ENCODE data around the gene LTF. TPM values are rescaled to one million over a fixed set of nuclear protein-coding genes. Genes with fewer than 3 reads are reported as not detected.
"Not testable (repeated sequence)": the region's sequence is repeated elsewhere in the genome, so short reads cannot be mapped to it uniquely, and the experiment has no call there.

LTF gene
- total RNA-seq, 2 experiments from 2014 or later: not detected

- ChIA-PET CTCF (interaction anchor here (0.9 to 1.1 kb wide), 2 partner anchors 134 to 325 kb away, joined by 3 read pairs; no protein-coding TSS in a partner anchor), POLR2A (no interaction called here)
- peaks cover 40% of the 10 kb centered on the region for H3K4me1 Mint-ChIP-seq
These were observed 54.8 kb downstream of the LTF start for GRCh38 chr3:46409739-46410489.

DNA sequence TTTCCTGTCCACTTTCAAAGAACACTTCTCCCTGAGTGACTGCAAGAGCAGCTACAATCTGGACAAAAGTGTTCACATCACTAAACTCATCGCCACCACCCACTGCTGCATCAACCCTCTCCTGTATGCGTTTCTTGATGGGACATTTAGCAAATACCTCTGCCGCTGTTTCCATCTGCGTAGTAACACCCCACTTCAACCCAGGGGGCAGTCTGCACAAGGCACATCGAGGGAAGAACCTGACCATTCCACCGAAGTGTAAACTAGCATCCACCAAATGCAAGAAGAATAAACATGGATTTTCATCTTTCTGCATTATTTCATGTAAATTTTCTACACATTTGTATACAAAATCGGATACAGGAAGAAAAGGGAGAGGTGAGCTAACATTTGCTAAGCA is 55.9 kb downstream of the LTF start:
- DNase-seq: no peak
- Mint-ChIP-seq H3K36me3 (ENCODE audit: low read depth) (peaks cover 12% of the 10 kb centered on the region), H3K4me1 (peaks cover 40% of the 10 kb centered on the region), H3K27me3 (no peaks in the 10 kb centered on the region), H3K27ac (no peak overlapping the region), H3K9me3 (no peaks in the 10 kb centered on the region), H3K4me3 (no peak overlapping the region)
- POLR2A ChIA-PET: no interaction called here
- CTCF ChIA-PET: interaction anchor here (1.1 to 2.4 kb wide), 2 partner anchors 16 to 133 kb away, joined by 3 to 9 read pairs; no protein-coding TSS in a partner anchor

More at GRCh38 chr3:46409739-46410489, 54.8 kb downstream of the LTF start:
- Mint-ChIP-seq H3K27me3 (no peaks in the 10 kb centered on the region), H3K9me3 (no peaks in the 10 kb centered on the region), H3K4me3 (no peak overlapping the region), H3K36me3 (ENCODE audit: low read depth) (peaks cover 12% of the 10 kb centered on the region), H3K27ac (no peak overlapping the region)
- no peak for DNase-seq

- POLR2A ChIA-PET: no interaction called here
- no peak for DNase-seq
- H3K9me3 Mint-ChIP-seq: peaks cover under 1% of the 10 kb centered on the region
- peaks cover 2% of the 10 kb centered on the region for H3K27me3 Mint-ChIP-seq
- peak overlapping the region; percentile 77 for H3K4me3 Mint-ChIP-seq
- CTCF ChIA-PET: interaction anchor here (0.9 to 2.4 kb wide), 4 partner anchors 9 to 81 kb away, joined by 3 to 9 read pairs (median 6); no protein-coding TSS in a partner anchor
- peaks cover 40% of the 10 kb centered on the region for H3K4me1 Mint-ChIP-seq
- peaks cover 12% of the 10 kb centered on the region for H3K36me3 Mint-ChIP-seq (ENCODE audit: low read depth)
- peak overlapping the region; percentile 93 for H3K27ac Mint-ChIP-seq
These were observed 56.7 kb downstream of the LTF start for GRCh38 chr3:46407970-46408369.

GRCh38 chr3:46406788-46407611 is 57.7 kb downstream of the LTF start, which contains the start of the genes CCR5AS and CCRL2:
TSS of gene CCR5AS (minus strand) at chr3:46407066.
TSS of gene CCRL2 (plus strand) at chr3:46407259. CDS start at chr3:46408080, 821 bp downstream.
- POLR2A ChIA-PET: no interaction called here
- Mint-ChIP-seq H3K27ac (peak within 1 kb of the TSS; percentile 93), H3K4me3 (peak within 1 kb of the TSS; percentile 77), H3K36me3 (ENCODE audit: low read depth) (peaks cover 12% of the 10 kb centered on the region), H3K9me3 (peaks cover 3% of the 10 kb centered on the region), H3K4me1 (peaks cover 40% of the 10 kb centered on the region), H3K27me3 (peaks cover 7% of the 10 kb centered on the region)
- CTCF ChIA-PET: interaction anchor here (0.9 to 2.4 kb wide), 5 partner anchors 9 to 82 kb away, joined by 3 to 9 read pairs (median 5); no protein-coding TSS in a partner anchor
- peak; percentile 61 for DNase-seq

- peaks cover 12% of the 10 kb centered on the region for H3K36me3 Mint-ChIP-seq (ENCODE audit: low read depth)
- POLR2A ChIA-PET: no interaction called here
- peaks cover 7% of the 10 kb centered on the region for H3K27me3 Mint-ChIP-seq
- peaks cover 40% of the 10 kb centered on the region for H3K4me1 Mint-ChIP-seq
- H3K9me3 Mint-ChIP-seq: peaks cover 3% of the 10 kb centered on the region
- CTCF ChIA-PET: interaction anchor here (1.4 kb wide), 1 partner anchor 28 kb away, joined by 4 read pairs; no protein-coding TSS in a partner anchor
- H3K4me3 Mint-ChIP-seq: peak overlapping the region; percentile 77
- DNase-seq: no peak
- peak overlapping the region; percentile 93 for H3K27ac Mint-ChIP-seq
These were observed 58.3 kb downstream of the LTF start for GRCh38 chr3:46406443-46406787.

GRCh38 chr3:46405301-46406019 is 59.2 kb downstream of the LTF start:
- Mint-ChIP-seq H3K4me3 (no peak overlapping the region), H3K36me3 (ENCODE audit: low read depth) (peaks cover 12% of the 10 kb centered on the region), H3K9me3 (peaks cover 3% of the 10 kb centered on the region), H3K4me1 (peaks cover 40% of the 10 kb centered on the region), H3K27me3 (peaks cover 7% of the 10 kb centered on the region), H3K27ac (no peak overlapping the region)
- POLR2A ChIA-PET: no interaction called here
- no peak for DNase-seq
- CTCF ChIA-PET: interaction anchor here (0.7 kb wide), 1 partner anchor 456 kb away, joined by 4 read pairs; no protein-coding TSS in a partner anchor

DNA sequence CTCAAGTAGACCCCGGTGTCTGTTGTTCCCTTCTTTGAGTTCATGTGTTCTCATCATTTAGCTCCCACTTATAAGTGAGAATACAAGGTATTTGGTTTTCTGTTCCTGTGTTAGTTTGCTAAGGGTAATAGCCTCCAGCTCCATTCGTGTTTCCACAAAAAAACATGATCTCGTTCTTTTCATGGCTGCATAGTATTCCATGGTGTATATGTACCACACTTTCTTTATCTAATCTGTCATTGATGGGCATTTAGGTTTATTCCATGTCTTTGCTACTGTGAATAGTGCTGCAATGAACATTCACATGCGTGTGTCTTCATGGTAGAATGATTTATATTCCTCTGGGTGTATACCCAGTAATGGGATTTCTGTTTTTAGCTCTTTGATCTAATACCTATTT is 61.8 kb downstream of the LTF start:
- not testable (repeated sequence) for H3K36me3 Mint-ChIP-seq (ENCODE audit: low read depth)
- H3K4me1 Mint-ChIP-seq: peaks cover 18% of the 10 kb centered on the region
- CTCF ChIA-PET: interaction anchor here (1.5 to 1.7 kb wide), 2 partner anchors 33 to 135 kb away, joined by 3 to 4 read pairs; no protein-coding TSS in a partner anchor

DNA sequence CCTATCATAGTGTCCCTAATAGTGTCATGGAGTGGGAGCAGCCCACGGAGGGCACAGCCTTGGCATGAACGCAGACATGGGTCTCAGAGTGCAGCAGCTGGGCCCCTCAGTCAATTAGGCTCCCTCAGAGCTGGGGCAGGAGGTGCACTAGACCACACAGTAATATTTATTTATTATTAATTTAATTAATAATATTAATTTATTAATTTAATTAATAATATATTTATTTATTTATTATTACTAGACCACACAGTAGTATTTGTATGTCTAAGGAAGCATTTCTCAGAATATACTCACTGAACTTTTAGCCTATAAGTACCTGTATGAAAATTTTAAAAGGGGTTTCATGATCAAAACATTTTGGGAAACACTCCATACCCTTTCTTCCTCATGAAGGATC is 63.1 kb downstream of the LTF start:
- Mint-ChIP-seq H3K4me3 (no peak overlapping the region), H3K4me1 (peaks cover 14% of the 10 kb centered on the region), H3K27me3 (peaks cover 12% of the 10 kb centered on the region), H3K27ac (no peak overlapping the region), H3K9me3 (peaks cover 4% of the 10 kb centered on the region), H3K36me3 (ENCODE audit: low read depth) (no peaks in the 10 kb centered on the region)
- CTCF ChIA-PET: no interaction called here
- POLR2A ChIA-PET: no interaction called here
- DNase-seq: no peak

More for the DNA sequence above, 61.8 kb downstream of the LTF start:
- H3K4me3 Mint-ChIP-seq, DNase-seq, H3K27me3 Mint-ChIP-seq, H3K9me3 Mint-ChIP-seq, H3K27ac Mint-ChIP-seq, POLR2A ChIA-PET: not testable (repeated sequence)

GRCh38 chr3:46400846-46401245 is 63.9 kb downstream of the LTF start:
- Mint-ChIP-seq H3K4me1 (peaks cover 16% of the 10 kb centered on the region), H3K27me3 (peaks cover 12% of the 10 kb centered on the region), H3K27ac (no peak overlapping the region), H3K9me3 (peaks cover 4% of the 10 kb centered on the region), H3K36me3 (ENCODE audit: low read depth) (no peaks in the 10 kb centered on the region), H3K4me3 (no peak overlapping the region)
- DNase-seq: no peak
- ChIA-PET CTCF (no interaction called here), POLR2A (no interaction called here)

DNA sequence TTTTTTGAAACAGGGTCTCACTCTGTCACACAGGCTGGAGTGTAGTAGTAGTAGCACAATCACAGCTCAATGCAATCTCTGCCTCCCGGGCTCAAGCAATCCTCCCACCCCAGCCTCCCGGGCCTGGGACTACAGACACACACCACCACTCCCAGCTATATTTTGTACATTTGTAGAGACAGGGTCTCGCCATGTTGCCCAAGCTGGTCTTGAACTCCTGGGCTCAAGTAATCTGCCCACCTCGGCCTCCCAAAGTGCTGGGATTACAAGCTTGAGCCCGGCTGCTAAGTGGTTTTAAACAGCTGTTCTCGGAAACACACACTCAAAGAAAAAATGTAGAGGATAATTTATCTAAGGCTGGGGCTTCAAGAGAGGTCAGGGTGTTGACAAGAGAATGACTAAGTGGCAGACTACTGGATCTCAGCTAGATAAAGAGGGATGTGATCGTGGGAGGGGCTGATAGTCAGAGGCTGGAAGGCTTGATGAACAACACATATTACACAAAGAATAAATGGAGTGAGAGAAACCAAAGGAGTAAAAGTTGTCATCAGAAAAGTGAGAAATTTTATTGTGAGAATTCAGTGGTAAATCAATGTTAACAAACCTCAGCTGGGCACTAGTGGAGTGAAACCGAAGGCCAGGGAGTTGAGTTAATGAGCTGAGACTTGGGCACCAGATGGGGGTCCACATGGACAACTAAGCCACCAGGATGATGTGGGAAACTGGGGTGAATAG is 64.5 kb downstream of the LTF start:
- Mint-ChIP-seq H3K4me1 (peaks cover 18% of the 10 kb centered on the region), H3K4me3 (no peak overlapping the region), H3K9me3 (peaks cover 4% of the 10 kb centered on the region), H3K27ac (no peak overlapping the region), H3K27me3 (peaks cover 12% of the 10 kb centered on the region), H3K36me3 (ENCODE audit: low read depth) (no peaks in the 10 kb centered on the region)
- DNase-seq: no peak
- ChIA-PET POLR2A (no interaction called here), CTCF (interaction anchor here (1.1 to 1.5 kb wide), 4 partner anchors 18 to 50 kb away, joined by 3 to 4 read pairs (median 3); no protein-coding TSS in a partner anchor)

- Mint-ChIP-seq H3K27ac (no peak overlapping the region), H3K4me1 (peaks cover 18% of the 10 kb centered on the region), H3K27me3 (peaks cover 12% of the 10 kb centered on the region), H3K9me3 (peaks cover 4% of the 10 kb centered on the region), H3K36me3 (ENCODE audit: low read depth) (no peaks in the 10 kb centered on the region), H3K4me3 (no peak overlapping the region)
- ChIA-PET CTCF (interaction anchor here (1.1 to 1.5 kb wide), 4 partner anchors 18 to 49 kb away, joined by 3 to 4 read pairs (median 3); no protein-coding TSS in a partner anchor), POLR2A (no interaction called here)
- no peak for DNase-seq
These were observed 65.1 kb downstream of the LTF start for GRCh38 chr3:46399557-46399956.

GRCh38 chr3:46399098-46399497 is 65.6 kb downstream of the LTF start:
- CTCF ChIA-PET: interaction anchor here (1.4 to 1.5 kb wide), 2 partner anchors 25 to 49 kb away, joined by 3 read pairs; no protein-coding TSS in a partner anchor
- no peak overlapping the region for H3K27ac Mint-ChIP-seq
- POLR2A ChIA-PET: no interaction called here
- no peaks in the 10 kb centered on the region for H3K36me3 Mint-ChIP-seq (ENCODE audit: low read depth)
- peaks cover 18% of the 10 kb centered on the region for H3K4me1 Mint-ChIP-seq
- no peak overlapping the region for H3K4me3 Mint-ChIP-seq
- H3K27me3 Mint-ChIP-seq: peaks cover 12% of the 10 kb centered on the region
- H3K9me3 Mint-ChIP-seq: peaks cover 4% of the 10 kb centered on the region
- DNase-seq: no peak

Data from activated CD4-positive, alpha-beta T cell treated with anti-CD3 and anti-CD28 coated beads, Interleukin-2, amount 10 ng/mL, durations not matched to agents 7 days and 5 days (primary cell).